GM21390 (cell line): ENCODE measurements around the gene FOSL2.
"Not testable (repeated sequence)": the region's sequence is repeated elsewhere in the genome, so short reads cannot be mapped to it uniquely, and the experiment has no call there.

Experiments
- ATAC-seq: cut with Tn5 transposase; IDR thresholded peaks from one replicate; pipeline ENCODE4 v1.9.1; 2021; ENCODE audit not compliant: unreplicated experiment

The FOSL2 gene

DNA sequence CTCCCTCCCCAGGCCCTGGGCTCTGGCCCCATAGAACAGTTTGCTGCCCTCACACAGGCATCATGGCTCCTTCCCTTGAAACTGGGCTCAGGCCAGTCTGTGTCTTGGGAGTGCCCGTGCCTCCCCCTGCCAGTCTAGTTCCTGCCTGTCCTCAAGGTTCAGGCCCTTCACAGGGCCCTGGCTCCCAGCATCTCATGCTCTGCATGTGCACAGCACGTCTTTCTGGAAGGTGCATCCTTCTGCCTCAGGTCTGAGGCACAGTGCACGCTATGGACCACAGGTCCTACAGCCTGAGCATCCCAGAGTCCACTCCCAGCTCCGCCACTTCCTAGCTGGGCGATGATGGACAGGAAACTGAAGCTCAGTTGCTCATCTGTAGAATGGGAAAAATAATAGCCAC is 35.6 kb upstream of the FOSL2 start:
- no peak for ATAC-seq

GRCh38 chr2:28357948-28358667 is 34.5 kb upstream of the FOSL2 start:
- ATAC-seq, result no peak

DNA sequence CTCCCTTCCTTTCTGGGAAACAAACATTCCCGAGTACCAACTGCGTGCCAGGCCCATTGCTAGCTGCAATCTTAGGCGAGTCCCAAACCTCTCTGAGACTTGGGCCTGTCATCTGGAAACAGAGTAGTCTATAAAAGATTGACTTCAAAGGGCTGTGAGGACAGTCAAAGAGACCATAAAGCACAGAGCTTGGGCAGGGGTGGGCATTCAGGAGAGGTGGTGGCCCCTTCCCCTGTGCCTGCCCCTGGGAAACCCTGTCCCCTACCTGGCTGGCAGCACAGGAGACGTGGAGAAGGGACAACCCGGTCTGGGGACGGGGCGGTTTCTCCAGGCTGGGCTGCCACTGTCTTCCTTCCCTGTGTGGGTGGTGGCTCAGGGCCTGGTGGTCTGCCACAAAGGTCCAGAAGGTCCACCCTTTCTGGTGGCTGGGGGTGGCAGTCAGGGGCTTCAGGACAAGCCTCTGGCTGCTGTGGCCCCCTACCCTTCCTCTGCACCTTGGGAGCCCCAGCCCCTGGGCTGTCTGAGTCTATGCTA is 33.9 kb upstream of the FOSL2 start:
- ATAC-seq, result peak; percentile 7

DNA sequence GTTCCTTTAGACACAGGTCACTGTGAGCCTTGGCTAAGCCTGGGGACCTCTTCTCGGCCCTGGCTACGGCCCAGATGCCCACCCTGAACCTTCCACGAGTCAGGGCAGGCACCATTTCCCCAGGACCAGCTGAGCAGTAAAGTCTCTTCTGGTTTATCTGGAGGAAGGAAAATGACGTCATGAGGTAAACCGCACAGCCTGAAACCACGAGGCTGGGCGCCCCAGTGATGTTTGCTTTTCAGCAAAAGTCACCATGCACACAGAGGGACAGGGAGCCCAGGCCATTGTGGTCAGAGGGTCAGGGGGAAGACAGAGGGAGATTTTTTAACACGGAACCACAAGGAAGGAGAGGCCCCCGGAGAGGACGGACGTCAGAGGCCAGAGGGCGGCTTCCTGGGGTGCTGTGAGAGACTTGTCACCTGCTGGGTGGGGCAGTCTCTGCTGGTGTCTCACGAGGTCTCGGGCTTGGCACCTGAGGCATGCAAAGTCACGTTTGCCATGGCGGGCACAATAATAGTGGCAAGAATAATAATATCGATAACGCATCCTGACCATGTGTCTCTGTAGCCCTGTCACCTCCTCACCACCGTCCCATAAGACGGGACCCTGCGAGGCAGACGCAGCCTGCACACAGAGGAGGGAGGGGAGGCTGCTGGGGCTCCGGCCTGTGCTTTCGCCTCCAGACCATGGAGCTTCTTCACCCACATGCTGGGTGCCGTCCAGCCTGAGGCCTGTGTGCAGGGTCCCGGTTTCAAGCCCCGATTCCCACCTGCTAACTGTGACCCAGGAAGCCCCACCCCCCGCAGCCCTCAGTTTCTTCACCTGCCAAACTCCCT is 33.2 kb upstream of the FOSL2 start:
- peak; percentile 75 for ATAC-seq

DNA sequence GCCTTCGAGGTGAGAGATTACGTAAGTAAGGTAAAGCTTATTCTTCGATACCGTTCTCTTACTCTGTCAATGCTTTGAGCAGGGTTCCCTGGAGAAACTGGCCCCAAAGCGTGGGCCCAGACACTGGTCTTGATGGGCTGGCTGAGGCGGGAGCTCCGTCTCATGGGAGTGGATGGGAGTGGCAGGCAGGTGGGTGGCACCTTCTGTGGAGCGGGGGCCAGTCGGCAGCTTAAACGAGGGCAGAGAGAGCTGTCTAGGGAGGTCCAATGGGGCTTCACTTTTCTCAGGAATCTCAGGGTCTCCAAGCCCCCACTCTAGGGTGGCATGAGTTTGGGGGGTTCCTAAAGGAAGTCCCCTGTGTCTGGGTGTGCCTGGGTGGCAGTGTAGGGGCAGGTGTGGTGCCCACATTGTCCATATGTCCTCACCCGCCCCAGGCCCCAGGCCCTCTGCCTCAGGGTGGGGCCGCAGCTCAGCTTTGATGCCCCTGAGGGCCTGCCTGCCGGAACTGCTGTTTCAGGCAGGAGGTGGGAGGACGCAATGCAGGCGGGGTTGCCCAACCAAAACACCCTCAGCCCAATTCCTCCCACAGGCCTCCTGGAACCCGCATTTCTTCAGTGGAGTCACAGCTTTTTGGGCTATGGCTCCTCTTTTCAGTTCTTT is 32.5 kb upstream of the FOSL2 start:
- ATAC-seq, result no peak

DNA sequence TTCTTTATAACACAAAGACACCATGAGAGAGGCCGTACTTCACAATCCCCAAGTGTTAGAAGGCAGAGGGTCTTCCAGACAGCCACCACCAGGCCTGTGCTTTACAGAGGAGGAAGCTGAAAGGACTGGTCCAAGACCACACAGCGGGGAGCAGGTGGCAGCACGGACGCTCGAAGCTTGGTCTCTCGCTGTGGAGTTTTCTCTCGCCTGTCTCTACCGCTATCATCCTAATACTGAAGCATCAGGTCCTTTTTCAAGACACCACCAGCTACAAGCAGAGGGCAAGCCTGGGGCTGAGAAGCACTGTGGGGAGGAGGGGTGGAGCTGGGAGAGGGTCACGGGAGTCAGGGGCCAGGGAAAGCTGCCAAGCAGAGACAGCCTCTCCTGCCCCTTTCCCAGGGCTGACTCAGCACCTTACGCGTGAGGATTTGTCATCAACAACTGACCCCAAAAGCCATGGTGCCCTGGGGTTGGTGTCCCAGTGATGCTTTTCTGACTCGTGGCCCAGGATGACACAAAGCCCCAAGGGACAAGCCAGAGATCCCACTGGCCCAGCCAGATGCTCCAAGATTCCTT is 31.9 kb upstream of the FOSL2 start:
- ATAC-seq, result no peak

GRCh38 chr2:28361991-28362710 is 30.5 kb upstream of the FOSL2 start:
- ATAC-seq, result no peak

DNA sequence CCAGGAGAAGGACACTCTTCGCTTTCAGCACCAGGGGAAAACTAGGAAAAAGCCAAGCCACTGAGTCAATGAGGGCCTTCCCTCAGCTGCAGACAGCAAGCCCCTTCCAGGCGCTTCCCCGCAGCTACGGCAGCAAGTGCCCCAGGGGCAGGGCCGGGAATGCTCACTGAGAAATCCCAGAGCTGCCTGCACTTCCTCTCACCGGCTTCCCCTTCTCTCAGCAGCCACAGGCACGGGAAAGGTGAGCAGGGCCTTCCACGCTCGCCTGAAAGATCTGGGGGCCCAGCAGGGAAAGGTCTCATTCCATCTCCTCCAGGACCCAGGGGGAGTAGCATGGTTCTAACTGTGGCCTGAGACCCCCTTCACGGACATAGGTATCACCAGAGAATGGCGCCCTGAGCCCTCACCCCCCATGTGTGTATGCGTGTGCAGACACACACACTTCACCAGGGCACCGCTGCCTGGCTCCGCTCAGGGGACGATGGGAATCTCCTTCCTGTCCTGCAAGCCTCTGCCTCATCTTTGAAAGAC is 29.6 kb upstream of the FOSL2 start:
- no peak for ATAC-seq

GRCh38 chr2:28363686-28364280 is 28.9 kb upstream of the FOSL2 start:
- no peak for ATAC-seq

DNA sequence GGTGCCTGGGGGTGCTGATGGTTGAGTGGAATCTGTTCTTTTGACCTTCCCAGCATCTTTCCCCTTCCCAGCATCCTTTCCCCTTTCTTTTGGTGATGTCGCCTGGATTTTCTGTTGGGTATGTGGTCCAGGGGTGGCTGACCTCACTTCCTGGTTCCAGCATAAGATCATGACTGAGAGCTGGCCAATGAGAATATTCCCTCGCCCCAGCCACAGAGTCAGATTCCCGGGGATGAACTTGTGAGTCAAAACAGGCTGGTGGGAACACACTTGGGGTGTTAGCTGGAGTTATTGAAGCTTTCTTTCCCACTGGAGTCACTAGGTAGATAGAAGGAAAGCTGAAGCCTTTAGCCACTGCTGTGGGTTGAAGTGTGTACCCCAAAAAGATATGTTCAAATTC is 28.0 kb upstream of the FOSL2 start:
- ATAC-seq, result no peak

- ATAC-seq, result no peak
These were observed 27.5 kb upstream of the FOSL2 start for GRCh38 chr2:28365158-28365557.

DNA sequence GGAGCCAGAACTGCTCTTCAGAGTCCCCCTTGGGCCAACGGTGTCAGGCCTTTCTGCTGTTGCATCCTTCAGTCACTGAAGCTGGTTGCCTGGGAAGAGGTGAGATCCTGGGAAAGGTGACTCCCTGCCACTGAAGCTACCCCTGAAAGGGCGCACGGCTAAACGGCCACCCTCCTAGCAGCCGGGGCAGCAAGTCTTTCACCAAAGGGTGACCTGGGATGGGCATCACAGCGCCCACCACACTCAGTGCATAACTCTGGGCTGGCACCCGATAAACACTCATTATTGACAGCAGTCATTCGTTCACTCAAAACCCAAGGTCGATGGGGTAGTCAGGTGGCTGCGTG is 26.5 kb upstream of the FOSL2 start:
- ATAC-seq, result no peak

DNA sequence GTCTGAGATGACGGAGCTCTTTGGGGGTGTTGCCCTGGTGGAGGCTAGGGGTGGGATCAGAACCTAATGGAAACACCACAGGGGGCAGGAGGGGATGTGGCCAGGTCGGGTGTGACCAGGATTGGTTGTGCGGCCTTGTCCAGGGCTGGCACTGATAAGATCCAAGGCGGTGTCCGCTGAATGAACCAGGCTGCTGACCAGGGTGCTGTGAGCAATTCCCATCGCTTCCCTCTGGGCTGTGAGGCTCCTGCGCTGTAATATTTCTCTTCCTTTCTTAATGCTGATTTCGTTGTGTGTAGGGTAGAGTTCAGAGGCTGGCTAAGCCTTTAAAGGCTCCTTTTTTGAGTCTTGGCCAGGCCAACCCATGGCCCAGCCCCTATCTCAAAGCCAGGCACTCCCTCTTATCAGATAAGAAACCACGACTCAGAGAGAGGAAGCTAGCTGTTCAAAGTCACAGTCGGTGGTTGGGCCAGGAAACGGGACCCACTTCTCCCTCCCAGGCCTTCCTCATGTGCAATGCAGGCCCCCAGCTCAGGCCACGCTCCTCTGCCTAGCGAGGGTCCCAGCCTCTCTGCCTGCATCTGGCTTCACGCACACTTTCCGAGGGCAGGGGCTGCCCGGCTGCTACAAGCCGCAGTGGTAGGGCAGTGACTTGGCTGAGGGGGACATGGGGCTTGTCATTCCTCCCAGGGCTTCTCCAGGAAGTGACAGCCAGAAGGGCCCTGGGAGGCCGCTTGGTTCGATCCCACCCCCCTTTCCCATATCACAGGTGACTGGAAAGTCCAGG is 26.0 kb upstream of the FOSL2 start:
- no peak for ATAC-seq

GRCh38 chr2:28367667-28368356 is 24.8 kb upstream of the FOSL2 start:
- no peak for ATAC-seq

DNA sequence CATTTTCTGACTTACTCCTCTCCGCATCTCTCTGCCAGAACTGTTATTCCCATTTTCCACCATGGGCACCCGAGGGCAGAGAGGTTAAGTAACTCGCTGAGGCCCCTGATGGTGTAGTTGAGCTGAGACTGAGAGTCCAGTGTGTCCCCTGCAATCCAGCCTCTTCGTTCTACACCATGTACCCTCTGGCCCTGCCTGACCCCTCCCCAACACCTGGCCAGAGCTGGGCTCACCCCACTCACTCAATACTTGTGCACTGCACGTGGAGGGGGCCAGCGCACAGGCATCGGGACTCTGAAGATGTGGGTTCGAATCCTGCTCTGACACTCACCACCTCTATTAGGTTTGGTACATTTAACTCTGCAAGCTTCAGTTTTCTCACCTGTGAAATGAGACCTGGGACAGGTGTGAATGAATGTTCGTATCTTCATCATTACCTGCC is 24.3 kb upstream of the FOSL2 start:
- no peak for ATAC-seq

- ATAC-seq, result no peak
These were observed 23.3 kb upstream of the FOSL2 start for GRCh38 chr2:28369358-28369757.

GRCh38 chr2:28370354-28370753 is 22.3 kb upstream of the FOSL2 start:
- no peak for ATAC-seq

- not testable (repeated sequence) for ATAC-seq
These were observed 20.9 kb upstream of the FOSL2 start for GRCh38 chr2:28371728-28372127.

- no peak for ATAC-seq
These were observed 18.8 kb upstream of the FOSL2 start for GRCh38 chr2:28373854-28374253.
